H1 (cell line): Measurements from ENCODE around the gene WDR19. TPM values are rescaled to one million over a fixed set of nuclear protein-coding genes. Genes with fewer than 3 reads are reported as not detected.

Experiments used
- CTCF ChIA-PET: fragments of 300-600 bp; sonication (Branson Sonifier 250); formaldehyde crosslinking; loops from one replicate; lab custom pipeline; 2021; ENCODE audit not compliant: partially characterized antibody; lab: Charles Lee
- POLR2A ChIA-PET: fragments of 300-600 bp; sonication (Branson Sonifier 250); formaldehyde crosslinking; loops from one replicate; lab custom pipeline; 2021; ENCODE audit warnings: inconsistent platforms; ENCODE audit not compliant: partially characterized antibody; lab: Charles Lee
- DNase-seq, 2 experiments: peaks; one replicate each; pipeline versions ENCODE4 v3.0.0 to v3.0.0-alpha.2; 2010 to 2022; ENCODE audit warnings: low spot score in 2 of 2, low read depth in 1 of 2, mixed read lengths in 1 of 2
- FAIRE-seq: peaks from 2 replicates; lab custom pipeline; 2011; peaks lifted over from hg19 to GRCh38; lab: Jason Lieb, UNC
- H2AFZ ChIP-seq: 2 replicates; pipeline ENCODE4 v1.8.1; 2012; ENCODE audit warnings: low read length, inconsistent platforms
- H2AK5ac ChIP-seq: 2 replicates; pipeline ENCODE4 v1.6.1; 2013; ENCODE audit warnings: low read depth, low read length
- H2BK120ac ChIP-seq: replicated peaks from 2 replicates; pipeline ENCODE3; 2013; ENCODE audit warnings: low read depth, low read length, inconsistent platforms
- H2BK12ac ChIP-seq: 2 replicates; pipeline ENCODE4 v1.6.1; 2013; ENCODE audit warnings: low read depth, low read length
- H2BK15ac ChIP-seq: 2 replicates; pipeline ENCODE4 v1.6.1; 2013; ENCODE audit warnings: low read length
- H2BK20ac ChIP-seq: 2 replicates; pipeline ENCODE4 v1.6.1; 2013; ENCODE audit warnings: low read length
- H2BK5ac ChIP-seq: 2 replicates; pipeline ENCODE4 v1.6.1; 2013; ENCODE audit warnings: low read depth, low read length
- H3K14ac ChIP-seq: 2 replicates; pipeline ENCODE4 v1.6.1; 2013; ENCODE audit warnings: inconsistent platforms; ENCODE audit not compliant: insufficient read length
- H3K18ac ChIP-seq: 2 replicates; pipeline ENCODE4 v1.6.1; 2013; ENCODE audit warnings: low read length; ENCODE audit errors: extremely low read depth
- H3K23ac ChIP-seq: 2 replicates; pipeline ENCODE4 v1.6.1; 2013; ENCODE audit warnings: inconsistent platforms; ENCODE audit not compliant: insufficient read length
- H3K23me2 ChIP-seq: 2 replicates; pipeline ENCODE4 v1.6.1; 2013; ENCODE audit warnings: low read depth, low read length
- H3K27ac ChIP-seq: 2 replicates; pipeline ENCODE4 v1.6.1; 2011; ENCODE audit warnings: low read depth, low read length, inconsistent platforms
- H3K27me3 ChIP-seq, 4 experiments: replicated peaks in 1 of 4; 1 replicate in 1 of 4; 2 replicates in 3 of 4; pipeline versions ENCODE4 v1.6.1 to v1.8.1; 2011 to 2013; ENCODE audit warnings: low read length in 3 of 4, mild to moderate bottlenecking in 3 of 4, inconsistent platforms in 2 of 4, mixed read lengths in 2 of 4, moderate library complexity in 1 of 4; ENCODE audit not compliant: control insufficient read depth in 3 of 4, insufficient read depth in 3 of 4; ENCODE audit errors: extremely low read depth in 1 of 4
- H3K36me3 ChIP-seq, 4 experiments: 2 replicates each; pipeline versions ENCODE4 v1.6.1 to v1.8.1; 2011 to 2013; ENCODE audit warnings: mild to moderate bottlenecking in 4 of 4, low read length in 3 of 4, moderate library complexity in 2 of 4, control low read depth in 1 of 4, inconsistent platforms in 1 of 4; ENCODE audit not compliant: insufficient read depth in 4 of 4, control insufficient read depth in 2 of 4
- H3K4ac ChIP-seq: replicated peaks from 2 replicates; pipeline ENCODE3; 2013; ENCODE audit warnings: low read length, low read depth, mixed read lengths, inconsistent platforms; ENCODE audit not compliant: insufficient read length
- H3K4me1 ChIP-seq, 4 experiments: replicated peaks in 1 of 4; 1 replicate in 1 of 4; 2 replicates in 3 of 4; pipeline versions ENCODE4 v1.6.1 to v1.8.1; 2011 to 2013; ENCODE audit warnings: low read length in 3 of 4, inconsistent platforms in 2 of 4, mixed read lengths in 1 of 4; ENCODE audit not compliant: insufficient read depth in 4 of 4, control insufficient read depth in 3 of 4
- H3K4me2 ChIP-seq, 2 experiments: 2 replicates each; pipeline versions ENCODE4 v1.6.1 to v1.8.1; 2011 to 2013; ENCODE audit warnings: low read depth in 2 of 2, low read length in 2 of 2, control low read depth in 1 of 2, inconsistent platforms in 1 of 2, mild to moderate bottlenecking in 1 of 2; ENCODE audit not compliant: insufficient read depth in 1 of 2
- H3K4me3 ChIP-seq, 4 experiments: fragments of 200-600, 300-600 bp in 1 of 4; sonication (generic), shearing (Covaris generic), sonication (Bioruptor Twin) in 1 of 4; 2 replicates each; pipeline versions ENCODE4 v1.5.1 to v1.8.1; 2011 to 2016; ENCODE audit warnings: low read length in 4 of 4, low read depth in 3 of 4, control low read depth in 2 of 4, inconsistent platforms in 2 of 4, mild to moderate bottlenecking in 2 of 4, mixed read lengths in 1 of 4, moderate library complexity in 1 of 4; ENCODE audit not compliant: insufficient read depth in 2 of 4; ENCODE audit errors: extremely low read depth in 1 of 4
- H3K56ac ChIP-seq: replicated peaks from 2 replicates; pipeline ENCODE3; 2013; ENCODE audit warnings: low read depth, mild to moderate bottlenecking, mixed read lengths, low read length, inconsistent platforms; ENCODE audit not compliant: insufficient read length
- H3K79me1 ChIP-seq: 2 replicates; pipeline ENCODE4 v1.6.1; 2013; ENCODE audit warnings: low read depth, low read length, control low read depth
- H3K79me2 ChIP-seq, 2 experiments: 2 replicates each; pipeline versions ENCODE4 v1.6.1 to v1.8.1; 2012 to 2013; ENCODE audit warnings: low read length in 2 of 2, mild to moderate bottlenecking in 2 of 2, inconsistent platforms in 1 of 2; ENCODE audit not compliant: insufficient read depth in 2 of 2, control insufficient read depth in 1 of 2
- H3K9ac ChIP-seq, 4 experiments: replicated peaks in 1 of 4; 1 replicate in 1 of 4; 2 replicates in 3 of 4; pipeline versions ENCODE4 v1.6.1 to v1.8.1; 2011 to 2013; ENCODE audit warnings: low read depth in 3 of 4, low read length in 3 of 4, control low read depth in 2 of 4, mild to moderate bottlenecking in 2 of 4, moderate library complexity in 2 of 4, inconsistent platforms in 1 of 4; ENCODE audit errors: extremely low read depth in 1 of 4
- H3K9me3 ChIP-seq, 2 experiments: 2 replicates each; pipeline versions ENCODE4 v1.6.1 to v1.8.1; 2012 to 2013; ENCODE audit warnings: mild to moderate bottlenecking in 2 of 2, moderate library complexity in 2 of 2, control low read depth in 1 of 2, inconsistent platforms in 1 of 2, low read depth in 1 of 2, low read length in 1 of 2, mixed read lengths in 1 of 2; ENCODE audit not compliant: insufficient read depth in 2 of 2
- H4K20me1 ChIP-seq, 2 experiments: replicated peaks in 1 of 2; 2 replicates each; pipeline versions ENCODE3 to v1.8.1; 2011 to 2013; ENCODE audit warnings: inconsistent platforms in 2 of 2, low read length in 2 of 2, mild to moderate bottlenecking in 1 of 2; ENCODE audit not compliant: insufficient read depth in 2 of 2, control insufficient read depth in 1 of 2
- H4K5ac ChIP-seq: 2 replicates; pipeline ENCODE4 v1.6.1; 2013; ENCODE audit warnings: low read length, low read depth, mixed read lengths, inconsistent platforms; ENCODE audit not compliant: insufficient read length
- H4K8ac ChIP-seq: 2 replicates; pipeline ENCODE4 v1.8.0; 2013; ENCODE audit warnings: mild to moderate bottlenecking, moderate library complexity, low read length, inconsistent platforms; ENCODE audit not compliant: insufficient read depth; ENCODE audit errors: extremely low read depth
- H4K91ac ChIP-seq: replicated peaks from 2 replicates; pipeline ENCODE3; 2013; ENCODE audit warnings: low read length, mixed read lengths, inconsistent platforms; ENCODE audit not compliant: insufficient read length
- CBX5 ChIP-seq: fragments of 300-800, 300-1000 bp; sonication (generic); IDR thresholded peaks from 2 replicates; pipeline ENCODE4 v1.7.1; 2016; ENCODE audit warnings: antibody characterized with exemption, low read length, low read depth
- CREB1 ChIP-seq: IDR thresholded peaks from 2 replicates; pipeline ENCODE4 v1.6.1; 2012; ENCODE audit warnings: inconsistent platforms
- EP300 ChIP-seq, 2 experiments: IDR thresholded peaks; 1 replicate in 1 of 2; 2 replicates in 1 of 2; pipeline ENCODE4 v1.6.1; 2011 to 2012; ENCODE audit warnings: low read depth in 2 of 2, low read length in 2 of 2, mild to moderate bottlenecking in 2 of 2, borderline replicate concordance in 1 of 2, inconsistent platforms in 1 of 2, moderate library complexity in 1 of 2
- FOSL1 ChIP-seq: IDR thresholded peaks from 2 replicates; pipeline ENCODE4 v1.6.1; 2011; ENCODE audit warnings: mild to moderate bottlenecking, low read depth, low read length, moderate library complexity; ENCODE audit not compliant: insufficient read depth
- GABPA ChIP-seq: IDR thresholded peaks from 2 replicates; pipeline ENCODE4 v1.6.1; 2011; ENCODE audit warnings: mild to moderate bottlenecking, low read length, moderate library complexity, borderline replicate concordance; ENCODE audit not compliant: insufficient read depth
- HDAC2 ChIP-seq, 2 experiments: fragments of 300-600 bp in 1 of 2; sonication (generic) in 1 of 2; IDR thresholded peaks; 2 replicates each; pipeline ENCODE4 v1.6.1; 2011 to 2012; ENCODE audit warnings: low read depth in 2 of 2, low read length in 2 of 2, mild to moderate bottlenecking in 2 of 2, moderate library complexity in 2 of 2, borderline replicate concordance in 1 of 2, inconsistent platforms in 1 of 2
- JUND ChIP-seq: IDR thresholded peaks from 2 replicates; pipeline ENCODE4 v1.6.1; 2011; ENCODE audit warnings: mild to moderate bottlenecking, improper control_type of control experiment, low read length
- KDM4A ChIP-seq: IDR thresholded peaks from one replicate; pipeline ENCODE4 v1.7.1; 2012; ENCODE audit warnings: low read depth, mild to moderate bottlenecking, moderate library complexity, low read length, inconsistent platforms; ENCODE audit not compliant: severe bottlenecking
- NANOG ChIP-seq: IDR thresholded peaks from 2 replicates; pipeline ENCODE4 v1.6.1; 2011; ENCODE audit warnings: low read length, low read depth, mild to moderate bottlenecking, inconsistent platforms; ENCODE audit not compliant: insufficient read depth, poor library complexity, severe bottlenecking
- SP2 ChIP-seq: IDR thresholded peaks from 2 replicates; pipeline ENCODE4 v1.6.1; 2012; ENCODE audit warnings: mild to moderate bottlenecking, low read length, inconsistent platforms
- polyA plus RNA-seq, 7 experiments: library from polyadenylated mRNA; depleted of rRNA in 3 of 7; stranded (reverse) in 5 of 7; unstranded in 2 of 7; fragments of >200 nt in 5 of 7; fragments of 200-250 nt in 2 of 7; gene quantifications; 1 replicate in 5 of 7; 2 replicates in 1 of 7; 4 replicates in 1 of 7; pipeline versions ENCODE4 v1.2.1 to v1.2.3, GENCODE V29; 2011 to 2013; ENCODE audit warnings: missing spikeins in 2 of 7, mixed read lengths in 2 of 7
- total RNA-seq: library from RNA; stranded (reverse); fragmentation: NEBNext Ultra II Directional; extraction: Animal tissue kit (Norgen Biotek cat#: 25700); gene quantifications from 2 replicates; pipeline ENCODE4 v1.2.1, GENCODE V29; 2021
- TF ChIP-seq, protein P1 (sequence below): IDR thresholded peaks from 2 replicates; pipeline ENCODE4 v1.6.1; 2011; ENCODE audit warnings: low read length, improper control_type of control experiment

Gene WDR19
- total and polyA plus RNA-seq, 2 of the 8 experiments (the other 6 are each of a cell fraction or from before 2014, with no cell fraction given): 22.2 to 23.3 TPM

DNA sequence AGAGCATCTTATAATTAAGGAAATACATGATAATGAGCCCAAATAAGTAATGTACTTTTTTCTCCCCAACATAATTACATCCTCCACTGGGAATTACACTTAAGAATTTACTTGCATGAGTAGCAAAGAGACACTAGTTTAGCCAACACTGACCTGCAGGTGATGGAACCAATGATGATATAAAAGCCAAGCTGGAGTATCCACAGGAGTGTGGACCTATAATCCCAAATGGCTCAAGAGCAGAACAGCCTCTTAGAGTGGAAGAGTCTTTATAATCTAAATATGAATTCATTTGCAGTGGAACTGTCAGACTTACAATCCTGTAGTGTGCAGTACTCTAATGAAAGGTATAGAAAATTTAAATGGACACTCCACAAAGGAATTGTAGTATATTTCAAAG is 22.2 kb downstream of the WDR19 start:
- H4K5ac ChIP-seq: no peak overlapping the region
- H3K9me3 ChIP-seq: no peaks in the 10 kb centered on the region
- H4K91ac ChIP-seq: no peak overlapping the region
- CTCF ChIA-PET: no interaction called here
- H3K79me1 ChIP-seq: no peaks in the 10 kb centered on the region
- no peaks in the 10 kb centered on the region for H3K79me2 ChIP-seq
- no peak overlapping the region for H2BK12ac ChIP-seq
- no peak overlapping the region for H3K4ac ChIP-seq
- H3K4me3 ChIP-seq: no peak overlapping the region
- no peak overlapping the region for H4K8ac ChIP-seq
- no peak overlapping the region for H2BK120ac ChIP-seq
- no peak overlapping the region for H3K56ac ChIP-seq
- no peak overlapping the region for H2BK20ac ChIP-seq
- H4K20me1 ChIP-seq: no peaks in the 10 kb centered on the region
- H3K9ac ChIP-seq: no peak overlapping the region
- H3K4me2 ChIP-seq: no peak overlapping the region
- H2AK5ac ChIP-seq: no peak overlapping the region
- H3K23ac ChIP-seq: no peak overlapping the region
- H3K4me1 ChIP-seq: no peaks in the 10 kb centered on the region
- POLR2A ChIA-PET: no interaction called here
- H3K27ac ChIP-seq: no peak overlapping the region
- DNase-seq (no peak), FAIRE-seq (no peak)
- H3K27me3 ChIP-seq: no peaks in the 10 kb centered on the region
- H3K14ac ChIP-seq: no peak overlapping the region
- no peaks in the 10 kb centered on the region for H3K23me2 ChIP-seq
- H2AFZ ChIP-seq: no peak overlapping the region
- H3K36me3 ChIP-seq: peaks cover 0 to 16% (median 6%) of the 10 kb centered on the region in 4 experiments; a peak in 6 of 8 replicates
- H2BK5ac ChIP-seq: no peak overlapping the region
- no peak overlapping the region for H3K18ac ChIP-seq
- no peak overlapping the region for H2BK15ac ChIP-seq
- TF ChIP-seq SP2: no peak
- TF ChIP-seq CREB1: no peak
- TF ChIP-seq KDM4A: no peak
- TF ChIP-seq FOSL1: no peak
- no peak for TF ChIP-seq JUND
- TF ChIP-seq CBX5: no peak
- TF ChIP-seq GABPA: no peak
- TF ChIP-seq HDAC2 (IDR thresholded peaks at IDR 0.05; ENCODE audit: borderline replicate concordance in 1 of 2, low read depth in 2 of 2, low read length in 2 of 2): no peak
- TF ChIP-seq, protein P1, sequence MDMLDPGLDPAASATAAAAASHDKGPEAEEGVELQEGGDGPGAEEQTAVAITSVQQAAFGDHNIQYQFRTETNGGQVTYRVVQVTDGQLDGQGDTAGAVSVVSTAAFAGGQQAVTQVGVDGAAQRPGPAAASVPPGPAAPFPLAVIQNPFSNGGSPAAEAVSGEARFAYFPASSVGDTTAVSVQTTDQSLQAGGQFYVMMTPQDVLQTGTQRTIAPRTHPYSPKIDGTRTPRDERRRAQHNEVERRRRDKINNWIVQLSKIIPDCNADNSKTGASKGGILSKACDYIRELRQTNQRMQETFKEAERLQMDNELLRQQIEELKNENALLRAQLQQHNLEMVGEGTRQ: no peak
- TF ChIP-seq NANOG: no peak
- no peak for TF ChIP-seq EP300 (IDR thresholded peaks at IDR 0.05; ENCODE audit: borderline replicate concordance in 1 of 2, low read depth in 2 of 2, low read length in 2 of 2)
